ENCODE data around the gene AGBL1. TPM values are rescaled to one million over a fixed set of nuclear protein-coding genes. Genes with fewer than 3 reads are reported as not detected.
"Not testable (repeated sequence)": the region's sequence is repeated elsewhere in the genome, so short reads cannot be mapped to it uniquely, and the experiment has no call there.

Gene AGBL1
- total RNA-seq, 2 donors from 2014 or later, result not detected

DNA sequence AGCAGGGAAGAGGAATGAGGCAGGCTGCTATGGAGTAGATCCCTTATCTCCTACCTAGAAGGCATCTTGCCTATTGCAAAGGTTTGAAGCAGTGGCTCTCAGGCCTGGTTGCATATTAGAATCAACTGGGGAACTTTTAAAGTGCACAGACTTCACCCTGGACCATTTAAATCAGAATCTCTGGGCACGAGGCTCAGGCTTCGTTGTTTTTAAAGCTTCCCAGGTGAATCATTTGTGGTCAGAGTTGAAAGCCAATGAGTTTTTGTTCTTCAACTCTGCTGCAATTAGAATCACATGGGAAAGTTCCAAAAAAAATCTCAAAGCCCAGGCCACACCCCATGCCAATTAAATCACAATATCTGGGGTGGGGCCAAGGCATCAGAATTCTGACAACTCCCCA is 773.1 kb downstream of the AGBL1 start:
- H3K36me3 Mint-ChIP-seq, result no peaks in the 10 kb centered on the region
- DNase-seq (ENCODE audit: low spot score in 2 of 2), result no peak
- peaks cover 0 to 6% of the 10 kb centered on the region in 2 donors for H3K9me3 Mint-ChIP-seq
- no peak overlapping the region for H3K27ac Mint-ChIP-seq
- no peak for ATAC-seq

GRCh38 chr15:86854176-86854575 is 774.5 kb downstream of the AGBL1 start:
- DNase-seq (ENCODE audit: low spot score in 2 of 2) (no peak), ATAC-seq (no peak)
- peaks cover 0 to 6% of the 10 kb centered on the region in 2 donors for H3K9me3 Mint-ChIP-seq
- H3K27ac Mint-ChIP-seq, result no peak overlapping the region
- H3K36me3 Mint-ChIP-seq, result no peaks in the 10 kb centered on the region

- no peaks in the 10 kb centered on the region for H3K36me3 Mint-ChIP-seq
- ATAC-seq (no peak), DNase-seq (ENCODE audit: low spot score in 2 of 2) (no peak)
- no peak overlapping the region for H3K27ac Mint-ChIP-seq
- H3K9me3 Mint-ChIP-seq, result peaks cover 0 to 6% of the 10 kb centered on the region in 2 donors
These were observed 775.9 kb downstream of the AGBL1 start for GRCh38 chr15:86855307-86856291.

DNA sequence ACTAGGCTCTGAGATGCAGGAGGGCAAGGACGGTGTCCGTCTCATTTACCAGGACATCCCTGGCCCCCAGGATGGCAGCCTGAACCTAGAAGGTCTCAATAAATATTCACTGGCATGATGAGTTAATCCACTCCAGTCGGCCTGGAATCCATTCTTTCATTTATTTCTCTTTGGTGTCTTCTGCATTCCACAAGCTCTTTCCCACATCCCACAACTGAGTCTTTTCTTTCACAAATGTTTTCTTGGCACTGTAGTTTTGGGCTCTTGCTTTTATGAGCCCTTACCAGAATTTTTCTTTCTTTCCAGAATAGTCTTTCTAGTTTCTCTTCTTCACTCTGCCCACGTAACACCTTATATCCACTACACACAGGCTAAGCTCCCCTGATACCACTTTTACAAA is 778.0 kb downstream of the AGBL1 start:
- peaks cover 0 to 6% of the 10 kb centered on the region in 2 donors for H3K9me3 Mint-ChIP-seq
- ATAC-seq (no peak), DNase-seq (ENCODE audit: low spot score in 2 of 2) (no peak)
- no peaks in the 10 kb centered on the region for H3K36me3 Mint-ChIP-seq
- no peak overlapping the region for H3K27ac Mint-ChIP-seq

DNA sequence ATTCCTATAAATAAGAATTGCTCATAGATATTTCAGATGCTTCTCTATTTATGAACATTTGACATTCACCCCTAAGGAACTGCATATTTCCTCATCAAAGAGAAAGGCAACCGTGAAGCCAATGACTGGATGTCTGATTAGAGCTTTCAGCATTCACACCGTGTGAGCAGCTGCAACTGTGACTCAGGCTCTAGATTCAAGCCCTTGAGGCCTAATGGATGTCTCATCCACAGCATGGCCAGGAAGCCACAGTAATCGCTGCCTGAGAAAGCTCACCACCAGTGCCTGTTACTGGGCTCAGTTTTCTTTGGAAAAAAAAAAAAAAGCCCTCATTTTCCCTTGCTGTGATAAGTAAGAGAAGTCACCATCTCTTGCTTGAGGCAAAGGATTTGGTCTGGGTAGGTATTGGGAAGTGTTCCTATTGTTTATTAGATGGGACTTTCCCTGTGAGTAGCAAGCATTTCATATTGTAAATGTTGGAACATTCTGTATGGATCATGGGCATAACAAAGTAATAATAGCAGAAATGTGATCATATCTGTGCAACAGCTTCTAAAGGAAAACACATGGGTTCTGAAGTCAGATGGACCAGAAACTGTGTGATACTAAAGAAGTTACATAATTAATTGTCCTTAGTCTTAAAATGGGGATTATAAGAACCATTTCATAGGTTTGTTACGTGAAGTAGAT is 783.7 kb downstream of the AGBL1 start:
- no peaks in the 10 kb centered on the region for H3K36me3 Mint-ChIP-seq
- H3K27ac Mint-ChIP-seq, result no peak overlapping the region
- DNase-seq (ENCODE audit: low spot score in 2 of 2), result no peak
- H3K9me3 Mint-ChIP-seq, result no peaks in the 10 kb centered on the region
- no peak for ATAC-seq

DNA sequence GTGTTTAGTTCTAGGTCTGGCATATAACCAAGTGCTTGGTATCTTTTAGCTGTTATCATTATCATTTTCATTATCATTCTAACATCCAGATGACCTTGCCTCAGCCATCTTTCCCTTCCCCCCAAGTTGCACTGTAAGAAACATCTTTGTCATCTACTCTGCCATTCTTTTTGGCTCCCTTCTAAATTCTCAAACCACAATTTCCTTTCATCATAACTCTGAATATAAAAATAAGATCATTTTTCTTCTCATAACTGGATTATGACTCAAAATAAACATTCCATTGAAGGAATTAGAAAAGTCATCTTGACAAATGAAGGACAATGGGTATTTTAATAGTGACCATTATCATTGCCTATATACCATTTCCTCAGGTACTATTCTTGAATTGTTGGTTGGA is 786.2 kb downstream of the AGBL1 start:
- Mint-ChIP-seq H3K9me3 (no peaks in the 10 kb centered on the region), H3K27ac (no peak overlapping the region), H3K36me3 (no peaks in the 10 kb centered on the region)
- DNase-seq (ENCODE audit: low spot score in 2 of 2), result no peak
- ATAC-seq, result no peak

GRCh38 chr15:86870846-86871245 is 791.2 kb downstream of the AGBL1 start:
- Mint-ChIP-seq H3K27ac (no peak overlapping the region), H3K9me3 (peaks cover 0 to 6% of the 10 kb centered on the region in 2 donors)
- ATAC-seq, result no peak

DNA sequence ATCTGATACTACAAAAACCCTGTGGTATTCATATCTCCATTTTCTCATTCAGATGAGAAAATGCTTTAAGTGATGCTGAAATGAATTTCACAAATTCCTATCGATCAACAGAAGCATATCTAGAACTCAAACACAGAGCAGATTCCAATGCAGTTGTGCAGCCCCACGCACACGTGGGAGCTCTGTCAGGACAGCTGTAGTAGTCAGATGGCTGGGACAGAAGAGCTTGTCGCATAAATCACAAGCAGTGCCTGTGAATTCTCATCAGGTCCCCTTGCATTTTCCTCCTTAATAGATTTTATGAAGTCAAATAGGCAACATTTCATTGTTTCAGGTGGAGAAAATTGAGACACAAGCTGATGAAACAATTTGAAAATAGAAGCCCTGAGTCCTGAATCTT is 792.3 kb downstream of the AGBL1 start:
- H3K27ac Mint-ChIP-seq, result no peak overlapping the region
- H3K9me3 Mint-ChIP-seq, result peaks cover 0 to 6% of the 10 kb centered on the region in 2 donors
- ATAC-seq (no peak), DNase-seq (ENCODE audit: low spot score in 2 of 2) (no peak)
- H3K36me3 Mint-ChIP-seq, result peaks cover 0 to 4% of the 10 kb centered on the region in 2 donors

More at GRCh38 chr15:86870846-86871245, 791.2 kb downstream of the AGBL1 start:
- no peak for DNase-seq (ENCODE audit: low spot score in 2 of 2)
- peaks cover 0 to 4% of the 10 kb centered on the region in 2 donors for H3K36me3 Mint-ChIP-seq

DNA sequence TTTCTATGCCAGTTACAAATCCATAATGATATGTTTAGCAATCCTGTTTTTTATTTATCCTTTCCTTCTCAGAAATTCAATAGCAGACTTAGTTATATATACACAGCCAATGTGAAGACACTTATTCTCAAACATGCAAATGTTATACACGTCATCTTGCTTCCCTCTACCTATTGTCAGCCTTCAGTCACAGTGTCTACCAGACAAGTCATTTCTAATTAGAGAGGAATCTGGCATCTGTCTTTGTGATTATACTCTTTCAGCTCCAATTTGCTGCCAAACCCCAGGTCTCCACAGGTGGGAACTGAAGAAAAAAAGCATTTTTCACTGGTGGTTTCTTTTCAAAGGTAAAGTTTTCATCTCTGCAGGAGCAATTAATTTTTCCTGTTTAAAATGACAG is 793.1 kb downstream of the AGBL1 start:
- no peak for ATAC-seq
- no peak overlapping the region for H3K27ac Mint-ChIP-seq
- H3K9me3 Mint-ChIP-seq, result peaks cover 0 to 6% of the 10 kb centered on the region in 2 donors
- peaks cover 0 to 4% of the 10 kb centered on the region in 2 donors for H3K36me3 Mint-ChIP-seq
- no peak for DNase-seq (ENCODE audit: low spot score in 2 of 2)

DNA sequence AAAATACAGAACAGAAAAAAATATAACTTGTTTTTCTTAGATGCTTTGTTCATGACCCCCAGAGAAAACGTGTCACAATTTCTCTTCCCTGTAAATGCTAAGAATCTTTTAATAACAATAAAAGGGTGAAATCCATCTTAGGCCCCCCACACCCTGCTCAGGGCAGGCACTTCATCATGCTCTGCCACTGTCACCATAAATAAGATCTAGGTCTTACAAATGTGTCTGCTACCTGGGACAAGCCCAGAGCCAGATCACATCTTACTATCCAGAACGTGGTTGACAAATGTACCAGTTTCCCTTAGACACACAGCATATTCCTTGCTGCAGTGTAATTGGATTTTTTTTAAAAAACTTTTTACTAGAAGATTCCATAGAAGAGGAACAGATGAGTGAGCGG is 795.4 kb downstream of the AGBL1 start:
- ATAC-seq (no peak), DNase-seq (ENCODE audit: low spot score in 2 of 2) (no peak)
- H3K9me3 Mint-ChIP-seq, result peaks cover 0 to 6% of the 10 kb centered on the region in 2 donors
- H3K36me3 Mint-ChIP-seq, result peaks cover 0 to 4% of the 10 kb centered on the region in 2 donors
- no peak overlapping the region for H3K27ac Mint-ChIP-seq

- DNase-seq (ENCODE audit: low spot score in 2 of 2) (no peak), ATAC-seq (no peak)
- H3K9me3 Mint-ChIP-seq, result peaks cover 0 to 5% of the 10 kb centered on the region in 2 donors
- H3K27ac Mint-ChIP-seq, result no peak overlapping the region
- peaks cover 0 to 3% of the 10 kb centered on the region in 2 donors for H3K36me3 Mint-ChIP-seq
These were observed 796.8 kb downstream of the AGBL1 start for GRCh38 chr15:86876387-86876944.

DNA sequence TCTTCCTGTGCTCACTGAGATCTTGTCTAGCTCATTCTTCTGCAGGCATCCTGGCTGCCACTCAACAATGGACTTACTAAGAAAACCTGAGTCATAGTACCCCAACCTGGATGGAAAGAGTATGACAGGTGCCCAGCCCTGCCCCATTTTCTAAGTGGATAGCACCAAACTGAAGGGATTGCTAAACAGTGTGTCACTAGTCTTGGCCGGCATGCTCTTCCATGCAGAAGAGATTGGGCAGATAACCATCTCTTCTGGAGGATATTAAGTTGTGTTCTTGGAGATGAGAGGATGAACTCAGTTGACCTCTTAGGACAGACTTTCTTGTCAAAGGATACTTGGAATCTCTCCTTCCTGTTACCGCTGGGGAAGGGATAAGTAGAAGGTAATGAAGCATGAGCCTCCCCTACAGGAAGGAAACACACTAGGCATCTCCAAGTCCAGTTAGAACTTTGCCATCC is 797.5 kb downstream of the AGBL1 start:
- H3K36me3 Mint-ChIP-seq, result no peaks in the 10 kb centered on the region
- ATAC-seq (no peak), DNase-seq (ENCODE audit: low spot score in 2 of 2) (no peak)
- H3K27ac Mint-ChIP-seq, result no peak overlapping the region
- H3K9me3 Mint-ChIP-seq, result no peaks in the 10 kb centered on the region

- H3K27ac Mint-ChIP-seq; H3K9me3 Mint-ChIP-seq; H3K36me3 Mint-ChIP-seq; DNase-seq (ENCODE audit: low spot score in 2 of 2); ATAC-seq: not testable (repeated sequence)
These were observed 799.2 kb downstream of the AGBL1 start for GRCh38 chr15:86878844-86879243.

- Mint-ChIP-seq H3K27ac (no peak overlapping the region), H3K36me3 (no peaks in the 10 kb centered on the region)
- no peak for DNase-seq (ENCODE audit: low spot score in 2 of 2)
These were observed 799.9 kb downstream of the AGBL1 start for GRCh38 chr15:86879250-86880229.

DNA sequence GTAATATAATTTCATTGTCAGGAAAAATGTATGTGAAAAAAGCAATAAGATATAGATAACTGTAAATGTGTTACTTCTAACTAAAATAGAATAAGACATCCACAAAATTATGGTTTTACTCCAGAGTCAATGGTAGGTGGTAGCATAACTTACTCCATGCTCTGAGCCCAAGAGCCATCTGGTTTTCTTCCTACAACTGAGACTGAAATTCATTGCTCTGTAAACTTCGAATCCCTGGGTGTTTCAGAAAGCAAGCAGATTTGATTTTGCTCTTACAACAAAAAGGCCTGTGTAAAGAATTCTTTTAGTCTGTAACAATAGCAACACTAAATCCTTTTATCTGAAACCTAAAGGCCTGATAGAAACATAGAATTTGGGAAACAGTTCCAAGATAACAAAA is 805.9 kb downstream of the AGBL1 start:
- H3K27ac Mint-ChIP-seq, result no peak overlapping the region
- ATAC-seq (no peak), DNase-seq (ENCODE audit: low spot score in 2 of 2) (no peak)
- no peaks in the 10 kb centered on the region for H3K36me3 Mint-ChIP-seq
- H3K9me3 Mint-ChIP-seq, result peaks cover 0 to 4% of the 10 kb centered on the region in 2 donors

More at GRCh38 chr15:86879250-86880229, 799.9 kb downstream of the AGBL1 start:
- no peaks in the 10 kb centered on the region for H3K9me3 Mint-ChIP-seq
- no peak for ATAC-seq
